Measurements from ENCODE around the gene PF4V1.
"Not testable (repeated sequence)": the region's sequence is repeated elsewhere in the genome, so short reads cannot be mapped to it uniquely, and the experiment has no call there.

Gene PF4V1

DNA sequence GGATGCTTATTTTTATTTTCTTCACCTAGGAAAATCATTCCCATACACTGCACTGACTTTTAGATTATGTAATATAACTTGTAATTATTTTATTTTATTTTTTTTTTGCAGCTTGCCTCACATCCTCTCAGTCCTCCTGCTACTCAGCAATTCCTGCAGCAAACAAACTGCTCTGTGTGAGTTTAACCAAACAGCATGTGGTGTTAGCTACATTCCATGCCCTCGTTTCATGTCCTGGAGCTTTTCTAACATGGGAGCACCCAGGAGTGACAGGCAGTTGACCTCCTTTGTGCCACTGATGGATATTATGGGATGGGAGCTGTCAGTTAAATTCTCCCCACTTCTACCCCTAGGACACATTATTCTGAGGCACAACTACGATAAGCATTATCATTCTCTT, 40.9 kb downstream of the PF4V1 start:
- Histone ChIP-seq H3K36me3 (no peaks in the 10 kb centered on the region), H3K9me3 (no peaks in the 10 kb centered on the region), H3K27ac (no peak overlapping the region), H3K27me3 (peaks cover 0 to 3% of the 10 kb centered on the region in 2 donors), H3K4me1 (no peaks in the 10 kb centered on the region), H3K4me3 (no peak overlapping the region)
- TF ChIP-seq, protein P1, sequence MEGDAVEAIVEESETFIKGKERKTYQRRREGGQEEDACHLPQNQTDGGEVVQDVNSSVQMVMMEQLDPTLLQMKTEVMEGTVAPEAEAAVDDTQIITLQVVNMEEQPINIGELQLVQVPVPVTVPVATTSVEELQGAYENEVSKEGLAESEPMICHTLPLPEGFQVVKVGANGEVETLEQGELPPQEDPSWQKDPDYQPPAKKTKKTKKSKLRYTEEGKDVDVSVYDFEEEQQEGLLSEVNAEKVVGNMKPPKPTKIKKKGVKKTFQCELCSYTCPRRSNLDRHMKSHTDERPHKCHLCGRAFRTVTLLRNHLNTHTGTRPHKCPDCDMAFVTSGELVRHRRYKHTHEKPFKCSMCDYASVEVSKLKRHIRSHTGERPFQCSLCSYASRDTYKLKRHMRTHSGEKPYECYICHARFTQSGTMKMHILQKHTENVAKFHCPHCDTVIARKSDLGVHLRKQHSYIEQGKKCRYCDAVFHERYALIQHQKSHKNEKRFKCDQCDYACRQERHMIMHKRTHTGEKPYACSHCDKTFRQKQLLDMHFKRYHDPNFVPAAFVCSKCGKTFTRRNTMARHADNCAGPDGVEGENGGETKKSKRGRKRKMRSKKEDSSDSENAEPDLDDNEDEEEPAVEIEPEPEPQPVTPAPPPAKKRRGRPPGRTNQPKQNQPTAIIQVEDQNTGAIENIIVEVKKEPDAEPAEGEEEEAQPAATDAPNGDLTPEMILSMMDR (IDR thresholded peaks at IDR 0.05): no peak
- no peak for DNase-seq
- intact Hi-C loops (cut with DNase I; ENCODE audit: low total_unique reads): no loop called here

DNA sequence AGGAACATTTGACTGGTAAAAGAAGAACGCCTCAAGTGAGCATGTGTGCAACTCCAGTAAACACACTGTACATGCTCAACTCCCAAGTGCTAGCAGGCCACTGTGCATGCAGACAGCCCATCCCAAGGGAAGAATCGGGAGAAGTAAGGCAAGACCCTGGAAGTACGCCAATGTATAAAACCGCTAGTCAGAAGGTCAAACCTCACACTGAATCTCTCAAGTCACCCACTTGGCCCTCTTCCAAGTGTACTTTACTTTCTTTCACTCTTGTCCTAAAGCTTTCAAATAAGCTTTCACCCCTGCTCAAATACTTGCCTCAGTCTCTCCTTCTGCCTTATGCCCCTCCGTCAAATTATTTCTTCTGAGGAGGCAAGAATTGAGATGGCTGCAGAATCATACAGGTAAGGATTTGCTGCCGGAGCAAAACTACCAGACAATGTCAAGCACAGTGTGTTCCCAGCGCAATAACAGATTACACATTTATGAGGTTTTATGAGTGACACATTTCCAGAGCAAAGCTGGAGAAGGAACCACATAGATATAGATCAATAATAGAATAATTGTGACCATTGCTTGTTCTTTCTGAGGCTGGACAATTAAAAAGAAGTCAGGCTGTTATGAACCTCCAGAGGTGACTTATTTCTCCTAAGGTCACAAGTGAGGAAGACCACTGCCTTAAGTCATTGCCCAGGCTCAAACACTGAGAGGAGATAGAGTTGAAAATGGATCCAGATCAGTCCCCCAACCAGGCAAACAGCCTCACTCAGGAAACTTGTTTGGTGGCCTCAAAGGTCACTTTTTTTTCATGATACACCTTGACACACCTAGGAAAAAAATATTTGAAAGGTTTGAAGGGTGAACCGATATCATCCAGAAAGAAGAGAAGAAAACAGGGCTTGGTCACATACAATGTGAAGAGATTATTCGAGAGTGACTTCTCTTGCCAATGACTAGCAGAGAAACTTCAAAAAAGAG, 42.4 kb downstream of the PF4V1 start:
- Histone ChIP-seq H3K9me3 (no peaks in the 10 kb centered on the region), H3K27ac (no peak overlapping the region), H3K4me3 (no peak overlapping the region), H3K36me3 (no peaks in the 10 kb centered on the region), H3K4me1 (no peaks in the 10 kb centered on the region), H3K27me3 (peaks cover 0 to 3% of the 10 kb centered on the region in 2 donors)
- TF ChIP-seq, protein P1 (IDR thresholded peaks at IDR 0.05): no peak
- no peak for DNase-seq
- intact Hi-C loops (cut with DNase I; ENCODE audit: low total_unique reads): no loop called here

DNA sequence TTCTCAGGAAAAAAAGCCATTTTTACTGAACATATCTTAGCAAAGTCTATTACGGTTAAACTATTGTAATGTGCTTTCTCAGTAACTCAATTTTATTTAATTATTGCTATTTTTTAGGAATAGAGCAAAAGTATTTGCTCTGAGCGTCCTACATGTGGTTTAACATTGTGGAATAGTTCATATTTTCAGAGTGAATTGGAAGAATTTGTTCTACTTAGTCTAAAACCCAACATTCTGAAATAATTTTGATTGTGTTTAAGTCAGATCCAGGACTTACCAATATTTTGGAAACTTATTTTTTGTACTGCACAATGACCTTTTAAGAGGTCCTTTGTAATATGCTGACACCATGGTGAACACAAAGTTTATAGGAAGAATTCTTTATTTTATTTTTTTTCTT, 43.3 kb downstream of the PF4V1 start:
- Histone ChIP-seq H3K9me3 (no peaks in the 10 kb centered on the region), H3K27me3 (peaks cover 0 to 3% of the 10 kb centered on the region in 2 donors), H3K4me1 (no peaks in the 10 kb centered on the region), H3K27ac (no peak overlapping the region), H3K36me3 (no peaks in the 10 kb centered on the region), H3K4me3 (no peak overlapping the region)
- intact Hi-C loops (cut with DNase I; ENCODE audit: low total_unique reads): no loop called here
- TF ChIP-seq, protein P1 (IDR thresholded peaks at IDR 0.05): no peak
- no peak for DNase-seq

DNA sequence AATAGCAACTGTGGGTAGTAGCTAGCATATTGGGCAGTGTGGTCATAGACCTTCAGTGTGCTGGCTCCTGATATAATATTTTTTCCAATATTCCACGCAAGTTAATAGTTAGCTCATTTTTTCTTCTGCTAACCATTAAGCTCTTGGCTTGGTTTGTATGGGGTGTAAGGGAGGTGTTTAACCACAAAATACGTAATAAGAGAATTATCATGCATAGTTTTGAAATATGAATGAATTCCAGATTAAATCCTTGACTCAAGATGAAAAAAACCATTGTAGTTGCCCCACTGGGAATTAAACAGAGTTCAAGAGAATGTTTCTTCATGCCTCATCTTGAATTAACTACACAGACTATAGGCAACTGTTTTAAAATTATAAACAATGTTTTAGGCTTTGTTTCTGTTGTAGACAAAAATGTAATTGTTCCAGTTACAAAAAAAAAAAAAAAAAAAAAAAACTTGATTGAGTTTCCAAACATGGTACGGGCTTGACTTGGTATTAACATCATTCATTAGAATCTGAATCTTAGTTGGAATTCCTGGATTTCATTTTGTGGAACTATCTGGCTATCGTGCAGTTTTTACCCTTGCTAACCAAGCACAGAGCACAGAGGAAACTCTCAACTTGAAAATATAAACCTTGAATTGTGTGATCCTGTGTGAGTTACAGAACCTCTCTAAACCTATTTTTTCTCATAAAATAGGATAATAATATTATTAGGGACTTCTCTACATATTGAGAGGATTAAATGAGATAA, 44.5 kb downstream of the PF4V1 start:
- no peak overlapping the region for H3K4me3 ChIP-seq
- TF ChIP-seq, protein P1 (IDR thresholded peaks at IDR 0.05): no peak
- H3K4me1 ChIP-seq: no peaks in the 10 kb centered on the region
- H3K9me3 ChIP-seq: no peaks in the 10 kb centered on the region
- no peak for DNase-seq
- intact Hi-C loops (cut with DNase I; ENCODE audit: low total_unique reads): no loop called here
- peaks cover 0 to 3% of the 10 kb centered on the region in 2 donors for H3K27me3 ChIP-seq
- no peak overlapping the region for H3K27ac ChIP-seq
- no peaks in the 10 kb centered on the region for H3K36me3 ChIP-seq

DNA sequence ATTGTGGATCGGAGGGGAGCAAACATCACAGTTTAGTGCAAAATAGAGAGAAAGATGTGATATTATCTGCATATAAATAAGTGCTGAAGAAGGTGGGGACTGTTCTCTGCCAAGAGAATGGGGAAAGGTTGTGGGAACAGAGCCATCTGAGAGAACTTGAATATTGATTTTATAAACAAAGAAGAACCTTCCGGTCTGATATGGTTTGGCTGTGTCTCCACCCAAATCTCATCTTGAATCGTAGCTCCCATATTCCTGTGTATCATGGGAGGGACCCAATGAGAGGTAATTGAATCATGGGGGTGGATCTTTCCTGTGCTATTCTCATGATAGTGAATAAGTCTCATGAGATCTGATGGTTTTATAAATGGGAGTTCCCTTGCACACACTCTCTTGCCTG, 46.2 kb downstream of the PF4V1 start:
- H3K4me3 ChIP-seq; DNase-seq; H3K27me3 ChIP-seq; H3K9me3 ChIP-seq; intact Hi-C loops (cut with DNase I; ENCODE audit: low total_unique reads); H3K4me1 ChIP-seq; H3K36me3 ChIP-seq; H3K27ac ChIP-seq: not testable (repeated sequence)

DNA sequence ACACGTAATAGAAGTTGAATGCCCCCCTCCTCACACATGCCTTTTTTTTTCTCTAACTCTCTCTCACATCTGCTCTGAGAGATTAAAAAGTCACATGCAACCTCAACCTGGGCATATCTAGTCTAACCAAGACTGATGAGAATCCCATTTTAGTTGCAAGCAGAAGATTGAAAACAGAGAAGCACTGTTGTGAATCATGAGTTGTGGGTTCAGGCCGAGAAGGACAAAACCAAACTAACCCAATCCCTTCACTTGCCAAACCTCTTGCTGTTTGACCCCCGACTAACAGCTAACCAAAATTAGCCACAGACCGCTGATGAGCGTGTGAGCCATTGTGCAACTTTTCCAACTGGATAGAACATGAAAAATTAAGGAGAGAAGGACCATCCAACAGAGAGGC, 47.9 kb downstream of the PF4V1 start:
- intact Hi-C loops (cut with DNase I; ENCODE audit: low total_unique reads): no loop called here
- Histone ChIP-seq H3K27me3 (no peaks in the 10 kb centered on the region), H3K4me3 (no peak overlapping the region), H3K36me3 (no peaks in the 10 kb centered on the region), H3K27ac (no peak overlapping the region), H3K9me3 (no peaks in the 10 kb centered on the region), H3K4me1 (no peaks in the 10 kb centered on the region)
- TF ChIP-seq, protein P1 (IDR thresholded peaks at IDR 0.05): no peak
- DNase-seq: no peak

Measured in tibial artery (tissue), 4 donors.